Calu3 (cell line): ENCODE results near the gene SLC23A2. TPM values are rescaled to one million over a fixed set of nuclear protein-coding genes. Genes with fewer than 3 reads are reported as not detected.

Experiments
- BruUV-seq: library from RNA; stranded (reverse); fragments of 400-500 nt; replicated peaks from 2 replicates; lab custom pipeline; 2021; lab: Mats Ljungman, UMichigan
- CTCF ChIA-PET: fragments of 300-600 bp; sonication (Branson Sonifier 250); formaldehyde crosslinking; loops from one replicate; lab custom pipeline; 2022; ENCODE audit warnings: antibody characterized with exemption; lab: Charles Lee
- DNase-seq: peaks from one replicate; pipeline ENCODE4 v3.0.0; 2022
- H3K27ac Mint-ChIP-seq: one replicate; pipeline ENCODE4 v1.8.0; 2022; ENCODE audit warnings: mixed read lengths; ENCODE audit not compliant: unreplicated experiment
- H3K27me3 Mint-ChIP-seq: one replicate; pipeline ENCODE4 v1.8.0; 2022; ENCODE audit warnings: mixed read lengths; ENCODE audit not compliant: unreplicated experiment
- H3K36me3 Mint-ChIP-seq: one replicate; pipeline ENCODE4 v1.8.0; 2022; ENCODE audit warnings: mild to moderate bottlenecking, moderate library complexity, mixed read lengths; ENCODE audit not compliant: insufficient read depth, unreplicated experiment
- H3K4me1 Mint-ChIP-seq: one replicate; pipeline ENCODE4 v1.8.0; 2022; ENCODE audit warnings: mild to moderate bottlenecking, low read depth, mixed read lengths; ENCODE audit not compliant: unreplicated experiment
- H3K4me3 Mint-ChIP-seq: one replicate; pipeline ENCODE4 v1.8.0; 2022; ENCODE audit warnings: mild to moderate bottlenecking, low read depth, moderate library complexity, mixed read lengths; ENCODE audit not compliant: unreplicated experiment
- H3K9me3 Mint-ChIP-seq: one replicate; pipeline ENCODE4 v1.8.0; 2022; ENCODE audit warnings: low read depth, mixed read lengths; ENCODE audit not compliant: unreplicated experiment
- CTCF ChIP-seq: fragments of 200-600 bp; IDR thresholded peaks from one replicate; pipeline ENCODE4 v1.8.0; 2022; ENCODE audit warnings: antibody characterized with exemption; ENCODE audit not compliant: unreplicated experiment
- intact Hi-C: fragments of 100-400 bp; cut with micrococcal nuclease; formaldehyde crosslinking; loops from one replicate; pipeline ENCODE4 v1.10.0; 2022; ENCODE audit not compliant: unreplicated experiment
- total RNA-seq: library from RNA; stranded (reverse); gene quantifications from 2 replicates; pipeline ENCODE4 v1.2.3, GENCODE V29; 2022

SLC23A2 gene
- total RNA-seq, 1 experiment from 2014 or later: 14.8 TPM

- TF ChIP-seq CTCF: no peak
- intact Hi-C loops: no loop called here
- H3K4me3 Mint-ChIP-seq: no peak overlapping the region
- no peaks in the 10 kb centered on the region for H3K9me3 Mint-ChIP-seq
- no peak for DNase-seq
- peaks cover 11% of the 10 kb centered on the region for H3K4me1 Mint-ChIP-seq
- no TSS peak for BruUV-seq
- CTCF ChIA-PET: no interaction called here
- peaks cover 35% of the 10 kb centered on the region for H3K27me3 Mint-ChIP-seq
- H3K36me3 Mint-ChIP-seq: no peaks in the 10 kb centered on the region
- no peak overlapping the region for H3K27ac Mint-ChIP-seq
These were observed 181.4 kb downstream of the SLC23A2 start for GRCh38 chr20:4819901-4820300.

DNA sequence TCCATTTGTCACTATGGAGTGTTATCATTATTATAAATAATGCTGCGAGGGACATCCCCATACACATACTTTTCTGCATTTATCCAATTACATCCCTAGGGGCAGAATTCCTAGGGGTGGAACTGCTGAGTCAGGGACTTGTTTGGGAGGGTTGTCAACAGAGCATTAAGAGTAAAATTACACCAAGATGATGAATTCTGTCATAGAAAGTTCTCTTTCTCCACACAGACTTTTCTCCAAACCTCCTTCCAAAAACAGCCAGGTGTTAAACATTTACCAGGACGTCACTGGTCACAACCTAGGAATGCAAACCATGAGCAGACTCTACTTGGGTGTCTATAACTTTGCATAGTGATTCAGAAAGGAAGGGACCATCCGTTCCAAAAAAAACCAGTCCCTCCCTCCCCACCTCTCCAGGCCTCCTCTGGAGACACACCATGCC, 184.1 kb downstream of the SLC23A2 start:
- peaks cover 11% of the 10 kb centered on the region for H3K4me1 Mint-ChIP-seq
- H3K27ac Mint-ChIP-seq: no peak overlapping the region
- H3K9me3 Mint-ChIP-seq: no peaks in the 10 kb centered on the region
- CTCF ChIA-PET: no interaction called here
- peak; percentile 22 for TF ChIP-seq CTCF
- peaks cover 17% of the 10 kb centered on the region for H3K27me3 Mint-ChIP-seq
- H3K4me3 Mint-ChIP-seq: no peak overlapping the region
- peak; percentile 6 for DNase-seq
- no peaks in the 10 kb centered on the region for H3K36me3 Mint-ChIP-seq
- intact Hi-C loops: no loop called here
- no TSS peak for BruUV-seq

DNA sequence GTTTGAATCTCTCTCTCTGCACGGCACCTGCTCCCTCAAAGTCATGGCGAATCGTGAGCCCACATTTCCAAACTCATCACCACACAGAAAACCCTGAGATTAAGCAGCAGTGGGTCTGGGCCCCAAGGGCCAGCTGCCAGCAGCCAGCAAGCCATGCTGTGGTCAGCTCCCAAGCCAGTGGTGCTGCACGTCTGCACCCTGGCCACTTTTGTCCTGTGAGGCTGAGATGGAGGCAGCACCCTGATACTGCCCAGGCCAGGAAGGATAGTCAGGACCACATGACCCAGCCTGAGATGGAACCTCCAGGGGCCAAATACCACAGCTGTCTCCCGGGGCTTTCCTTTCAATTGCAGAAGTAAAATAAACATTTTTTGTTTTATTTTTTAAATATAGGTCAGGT, 185.7 kb downstream of the SLC23A2 start:
- CTCF ChIA-PET: no interaction called here
- BruUV-seq: no TSS peak
- intact Hi-C loops: no loop called here
- no peaks in the 10 kb centered on the region for H3K9me3 Mint-ChIP-seq
- no peak overlapping the region for H3K27ac Mint-ChIP-seq
- H3K4me3 Mint-ChIP-seq: no peak overlapping the region
- H3K27me3 Mint-ChIP-seq: peaks cover 1% of the 10 kb centered on the region
- no peak for DNase-seq
- H3K36me3 Mint-ChIP-seq: no peaks in the 10 kb centered on the region
- TF ChIP-seq CTCF: no peak
- peaks cover 11% of the 10 kb centered on the region for H3K4me1 Mint-ChIP-seq

DNA sequence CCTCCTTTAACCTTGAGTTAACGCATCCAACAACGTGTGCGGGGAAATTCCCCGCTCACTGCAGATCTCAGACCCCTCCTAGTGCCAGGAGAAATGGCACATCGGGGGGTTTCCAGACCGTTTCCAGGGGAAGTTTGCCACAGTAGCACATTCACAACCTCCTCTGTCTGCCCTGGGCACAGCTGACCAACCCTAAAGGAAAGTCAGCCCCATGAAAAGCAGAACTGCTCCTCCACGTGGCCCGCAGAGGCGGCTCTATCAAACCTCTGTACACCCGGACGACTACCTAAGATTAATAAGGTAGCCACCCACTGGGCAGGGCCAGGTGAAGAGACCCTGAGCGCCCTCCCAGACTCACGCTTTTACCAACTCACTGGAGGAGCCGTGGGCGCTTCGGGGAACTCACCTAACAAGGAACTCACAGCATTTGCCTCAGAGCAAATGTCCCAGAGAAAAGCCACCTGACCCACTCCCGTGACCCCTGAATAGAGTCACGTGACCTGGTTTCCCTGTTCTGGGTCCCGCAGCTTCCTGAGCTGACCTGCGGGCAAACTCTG, 186.5 kb downstream of the SLC23A2 start:
- intact Hi-C loops: no loop called here
- no peak for TF ChIP-seq CTCF
- CTCF ChIA-PET: no interaction called here
- H3K27ac Mint-ChIP-seq: no peak overlapping the region
- H3K36me3 Mint-ChIP-seq: no peaks in the 10 kb centered on the region
- no TSS peak for BruUV-seq
- no peaks in the 10 kb centered on the region for H3K9me3 Mint-ChIP-seq
- no peak for DNase-seq
- H3K27me3 Mint-ChIP-seq: no peaks in the 10 kb centered on the region
- peaks cover 11% of the 10 kb centered on the region for H3K4me1 Mint-ChIP-seq
- no peak overlapping the region for H3K4me3 Mint-ChIP-seq
